Caco-2 (cell line): ENCODE data around the gene WWOX. TPM values are rescaled to one million over a fixed set of nuclear protein-coding genes. Genes with fewer than 3 reads are reported as not detected.
A peak's percentile ranks its signal among the peaks of the same experiment; 100 is the strongest.

ENCODE experiments used
- BruUV-seq: library from RNA; stranded (reverse); fragments of 400-500 nt; replicated peaks from 2 replicates; lab custom pipeline; 2021; lab: Mats Ljungman, UMichigan
- CTCF ChIA-PET: fragments of 300-600 bp; sonication (Branson Sonifier 250); formaldehyde crosslinking; loops from one replicate; lab custom pipeline; 2022; ENCODE audit warnings: antibody characterized with exemption; lab: Charles Lee
- POLR2A ChIA-PET: fragments of 300-600 bp; sonication (Branson Sonifier 250); formaldehyde crosslinking; loops from one replicate; lab custom pipeline; 2022; ENCODE audit warnings: antibody characterized with exemption; lab: Charles Lee
- DNase-seq, 2 experiments: peaks; one replicate each; pipeline versions ENCODE4 v3.0.0 to v3.0.0-alpha.2; 2020 to 2022
- H3K27me3 ChIP-seq: replicated peaks from 2 replicates; pipeline ENCODE4 v1.6.0; 2011; ENCODE audit warnings: low read length; ENCODE audit not compliant: control insufficient read depth, insufficient read depth
- H3K36me3 ChIP-seq: 2 replicates; pipeline ENCODE4 v1.5.1; 2011; ENCODE audit warnings: low read length; ENCODE audit not compliant: control insufficient read depth, insufficient read depth
- H3K4me1 ChIP-seq: fragments of 250-450 bp; sonication (Bioruptor Pico); 2 replicates; pipeline ENCODE4 v1.5.1; 2020; ENCODE audit warnings: mild to moderate bottlenecking
- H3K4me3 ChIP-seq: 2 replicates; pipeline ENCODE4 v1.5.1; 2011; ENCODE audit warnings: low read depth, mild to moderate bottlenecking, control low read depth, low read length
- H3K9me3 ChIP-seq: fragments of 250-450 bp; sonication (Bioruptor Pico); 2 replicates; pipeline ENCODE4 v1.5.1; 2020; ENCODE audit warnings: mild to moderate bottlenecking, moderate library complexity
- H3K27ac Mint-ChIP-seq: one replicate; pipeline ENCODE4 v1.8.0; 2022; ENCODE audit warnings: mixed read lengths; ENCODE audit not compliant: unreplicated experiment
- H3K27me3 Mint-ChIP-seq: one replicate; pipeline ENCODE4 v1.8.0; 2022; ENCODE audit warnings: mixed read lengths; ENCODE audit not compliant: insufficient read depth, unreplicated experiment
- H3K36me3 Mint-ChIP-seq: one replicate; pipeline ENCODE4 v1.8.0; 2022; ENCODE audit warnings: mild to moderate bottlenecking, mixed read lengths; ENCODE audit not compliant: insufficient read depth, unreplicated experiment
- H3K4me1 Mint-ChIP-seq: one replicate; pipeline ENCODE4 v1.8.0; 2022; ENCODE audit warnings: low read depth, mixed read lengths; ENCODE audit not compliant: unreplicated experiment
- H3K4me3 Mint-ChIP-seq: one replicate; pipeline ENCODE4 v1.8.0; 2022; ENCODE audit warnings: mild to moderate bottlenecking, moderate library complexity, mixed read lengths; ENCODE audit not compliant: unreplicated experiment
- H3K9me3 Mint-ChIP-seq: one replicate; pipeline ENCODE4 v1.8.0; 2022; ENCODE audit warnings: mixed read lengths; ENCODE audit not compliant: unreplicated experiment
- intact Hi-C: fragments of 100-400 bp; cut with micrococcal nuclease; formaldehyde crosslinking; loops from one replicate; pipeline ENCODE4 v1.10.0; 2022; ENCODE audit not compliant: unreplicated experiment
- total RNA-seq: library from RNA; stranded (reverse); gene quantifications from 2 replicates; pipeline ENCODE4 v1.2.3, GENCODE V29; 2022
- TF ChIP-seq, protein P1 (sequence below), 2 experiments: fragments of 200-600 bp in 1 of 2; IDR thresholded peaks; 1 replicate in 1 of 2; 2 replicates in 1 of 2; pipeline versions ENCODE4 v1.5.1 to v1.8.0; 2011 to 2022; ENCODE audit warnings: antibody characterized with exemption in 1 of 2, control low read depth in 1 of 2, inconsistent platforms in 1 of 2, low read depth in 1 of 2, low read length in 1 of 2, mild to moderate bottlenecking in 1 of 2, moderate library complexity in 1 of 2; ENCODE audit not compliant: insufficient read depth in 1 of 2, severe bottlenecking in 1 of 2, unreplicated experiment in 1 of 2

Gene WWOX
- total RNA-seq, 1 experiment from 2014 or later, result 45.0 TPM

DNA sequence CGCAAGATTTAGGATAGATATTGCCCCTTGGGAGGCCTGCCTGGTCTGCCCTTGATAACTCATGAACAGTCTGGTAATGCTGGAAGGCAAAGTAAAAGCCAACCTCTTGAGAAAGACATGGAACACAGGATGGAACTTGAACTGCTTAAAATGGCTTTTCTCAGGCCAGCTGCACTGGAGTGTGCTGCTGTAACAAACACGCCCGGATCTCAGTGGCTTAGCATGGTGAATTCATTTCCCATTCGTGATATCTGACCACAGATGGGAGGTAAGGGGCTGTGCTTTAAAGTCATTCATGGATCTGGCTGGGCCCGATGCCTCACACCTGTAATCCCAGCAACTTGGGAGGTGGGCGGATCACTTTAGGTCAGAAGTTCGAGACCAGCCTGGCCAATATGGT lies 113.2 kb downstream of the WWOX start:
- peak overlapping the region; percentile 92 for H3K27ac Mint-ChIP-seq
- H3K4me3 Mint-ChIP-seq, result peak overlapping the region; percentile 46
- peaks cover 15% of the 10 kb centered on the region for H3K36me3 Mint-ChIP-seq
- intact Hi-C loops, result loop anchor here (1.0 to 5.0 kb wide), 4 partner anchors 12 to 80 kb away; no protein-coding TSS in a partner anchor
- Histone ChIP-seq H3K36me3 (no peaks in the 10 kb centered on the region), H3K27me3 (no peaks in the 10 kb centered on the region), H3K9me3 (no peaks in the 10 kb centered on the region), H3K4me3 (no peak overlapping the region), H3K4me1 (peaks cover 35% of the 10 kb centered on the region)
- peaks cover 42% of the 10 kb centered on the region for H3K4me1 Mint-ChIP-seq
- ChIA-PET POLR2A (no interaction called here), CTCF (no interaction called here)
- TF ChIP-seq, protein P1, sequence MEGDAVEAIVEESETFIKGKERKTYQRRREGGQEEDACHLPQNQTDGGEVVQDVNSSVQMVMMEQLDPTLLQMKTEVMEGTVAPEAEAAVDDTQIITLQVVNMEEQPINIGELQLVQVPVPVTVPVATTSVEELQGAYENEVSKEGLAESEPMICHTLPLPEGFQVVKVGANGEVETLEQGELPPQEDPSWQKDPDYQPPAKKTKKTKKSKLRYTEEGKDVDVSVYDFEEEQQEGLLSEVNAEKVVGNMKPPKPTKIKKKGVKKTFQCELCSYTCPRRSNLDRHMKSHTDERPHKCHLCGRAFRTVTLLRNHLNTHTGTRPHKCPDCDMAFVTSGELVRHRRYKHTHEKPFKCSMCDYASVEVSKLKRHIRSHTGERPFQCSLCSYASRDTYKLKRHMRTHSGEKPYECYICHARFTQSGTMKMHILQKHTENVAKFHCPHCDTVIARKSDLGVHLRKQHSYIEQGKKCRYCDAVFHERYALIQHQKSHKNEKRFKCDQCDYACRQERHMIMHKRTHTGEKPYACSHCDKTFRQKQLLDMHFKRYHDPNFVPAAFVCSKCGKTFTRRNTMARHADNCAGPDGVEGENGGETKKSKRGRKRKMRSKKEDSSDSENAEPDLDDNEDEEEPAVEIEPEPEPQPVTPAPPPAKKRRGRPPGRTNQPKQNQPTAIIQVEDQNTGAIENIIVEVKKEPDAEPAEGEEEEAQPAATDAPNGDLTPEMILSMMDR (IDR thresholded peaks at IDR 0.05; ENCODE audit: insufficient read depth in 1 of 2, low read depth in 1 of 2, low read length in 1 of 2, severe bottlenecking in 1 of 2, unreplicated experiment in 1 of 2), result no peak
- no peaks in the 10 kb centered on the region for H3K27me3 Mint-ChIP-seq
- no peaks in the 10 kb centered on the region for H3K9me3 Mint-ChIP-seq
- no peak for DNase-seq
- no TSS peak for BruUV-seq

DNA sequence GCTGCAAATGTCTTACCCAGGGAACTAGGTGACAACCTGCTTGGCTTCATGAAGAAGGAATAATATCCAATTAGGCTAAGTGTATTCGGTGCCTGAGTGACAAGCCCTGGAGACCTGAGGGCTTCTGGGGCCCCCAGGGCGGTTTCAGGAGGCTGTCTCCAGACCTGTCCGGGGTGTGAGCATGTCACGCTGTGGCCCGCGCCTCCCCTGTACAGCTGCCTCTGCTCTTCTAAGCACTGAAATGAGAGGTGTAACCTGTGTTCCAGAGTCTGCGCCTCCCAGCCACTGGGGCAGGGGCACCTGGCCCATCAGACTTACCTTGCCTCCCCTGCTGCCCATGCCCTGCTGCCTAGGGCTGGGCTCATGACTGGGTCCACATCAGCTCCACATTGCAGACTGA lies 114.3 kb downstream of the WWOX start:
- Histone ChIP-seq H3K36me3 (no peaks in the 10 kb centered on the region), H3K4me3 (no peak overlapping the region), H3K27me3 (no peaks in the 10 kb centered on the region), H3K4me1 (peaks cover 35% of the 10 kb centered on the region), H3K9me3 (no peaks in the 10 kb centered on the region)
- CTCF ChIA-PET, result no interaction called here
- Mint-ChIP-seq H3K27ac (peak overlapping the region; percentile 92), H3K27me3 (no peaks in the 10 kb centered on the region), H3K9me3 (no peaks in the 10 kb centered on the region), H3K4me1 (peaks cover 44% of the 10 kb centered on the region), H3K36me3 (peaks cover 15% of the 10 kb centered on the region), H3K4me3 (no peak overlapping the region)
- TF ChIP-seq, protein P1 (IDR thresholded peaks at IDR 0.05; ENCODE audit: insufficient read depth in 1 of 2, low read depth in 1 of 2, low read length in 1 of 2, severe bottlenecking in 1 of 2, unreplicated experiment in 1 of 2), result no peak
- no TSS peak for BruUV-seq
- no peak for DNase-seq
- POLR2A ChIA-PET, result no interaction called here
- intact Hi-C loops, result loop anchor here (5.0 kb wide), 1 partner anchor 81 kb away; no protein-coding TSS in a partner anchor

DNA sequence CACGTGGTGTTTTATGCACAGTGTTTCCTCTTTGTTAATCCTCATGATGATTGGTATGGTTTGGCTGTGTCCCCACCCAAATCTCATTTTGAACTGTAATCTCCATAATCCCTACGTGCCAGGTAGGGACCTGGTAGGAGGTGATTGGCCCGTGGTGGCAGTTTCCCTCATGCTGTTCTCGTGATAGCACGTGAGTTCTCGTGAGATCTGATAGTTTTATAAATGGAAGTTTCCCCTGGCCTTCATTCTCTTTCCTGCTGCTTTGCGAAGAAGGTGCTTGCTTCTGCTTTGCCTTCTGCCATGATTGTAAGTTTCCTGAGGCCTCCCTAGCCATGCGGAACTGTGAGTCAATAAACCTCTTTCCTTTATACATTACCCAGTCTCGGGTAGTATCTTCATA lies 115.8 kb downstream of the WWOX start:
- H3K27ac Mint-ChIP-seq, result peak overlapping the region; percentile 92
- H3K4me1 ChIP-seq, result peaks cover 31% of the 10 kb centered on the region
- H3K36me3 ChIP-seq, result no peaks in the 10 kb centered on the region
- DNase-seq, result no peak
- no peaks in the 10 kb centered on the region for H3K27me3 Mint-ChIP-seq
- intact Hi-C loops, result no loop called here
- CTCF ChIA-PET, result no interaction called here
- TF ChIP-seq, protein P1 (IDR thresholded peaks at IDR 0.05; ENCODE audit: insufficient read depth in 1 of 2, low read depth in 1 of 2, low read length in 1 of 2, severe bottlenecking in 1 of 2, unreplicated experiment in 1 of 2), result no peak
- POLR2A ChIA-PET, result interaction anchor here (0.7 kb wide), 1 partner anchor 417 kb away, joined by 3 read pairs; no protein-coding TSS in a partner anchor
- no peaks in the 10 kb centered on the region for H3K9me3 Mint-ChIP-seq
- H3K4me3 Mint-ChIP-seq, result no peak overlapping the region
- no peaks in the 10 kb centered on the region for H3K9me3 ChIP-seq
- BruUV-seq, result no TSS peak
- H3K27me3 ChIP-seq, result no peaks in the 10 kb centered on the region
- peaks cover 36% of the 10 kb centered on the region for H3K4me1 Mint-ChIP-seq
- H3K4me3 ChIP-seq, result no peak overlapping the region
- peaks cover 15% of the 10 kb centered on the region for H3K36me3 Mint-ChIP-seq
